Astrocyte (in vitro differentiated cells and primary cell): ENCODE results near the gene HIPK2. TPM values are rescaled to one million over a fixed set of nuclear protein-coding genes. Genes with fewer than 3 reads are reported as not detected.

Source experiments
- DNase-seq: peaks from one replicate; pipeline ENCODE4 v3.0.0-alpha.2; 2010; ENCODE audit warnings: low read depth
- FAIRE-seq: peaks from 2 replicates; lab custom pipeline; 2011; peaks lifted over from hg19 to GRCh38; lab: Jason Lieb, UNC
- H2AFZ ChIP-seq: 2 replicates; pipeline ENCODE4 v1.6.0; 2012; ENCODE audit warnings: low read depth, low read length, inconsistent platforms
- H3K27ac ChIP-seq: 2 replicates; pipeline ENCODE4 v1.5.1; 2011; ENCODE audit warnings: low read depth, low read length, inconsistent platforms
- H3K27me3 ChIP-seq: 2 replicates; pipeline ENCODE4 v1.6.0; 2011; ENCODE audit warnings: low read length, inconsistent platforms; ENCODE audit not compliant: insufficient read depth
- H3K36me3 ChIP-seq: 2 replicates; pipeline ENCODE4 v1.5.1; 2011; ENCODE audit warnings: low read length, inconsistent platforms; ENCODE audit not compliant: insufficient read depth
- H3K4me1 ChIP-seq: 2 replicates; pipeline ENCODE4 v1.5.1; 2011; ENCODE audit warnings: low read length, inconsistent platforms; ENCODE audit not compliant: insufficient read depth
- H3K4me2 ChIP-seq: 2 replicates; pipeline ENCODE4 v1.6.0; 2012; ENCODE audit warnings: low read length, inconsistent platforms
- H3K4me3 ChIP-seq: 2 replicates; pipeline ENCODE4 v1.5.1; 2011; ENCODE audit warnings: low read depth, mild to moderate bottlenecking, low read length, inconsistent platforms; ENCODE audit not compliant: insufficient read depth
- H3K79me2 ChIP-seq: 2 replicates; pipeline ENCODE4 v1.6.0; 2012; ENCODE audit warnings: mild to moderate bottlenecking, low read length, inconsistent platforms; ENCODE audit not compliant: insufficient read depth
- H3K9ac ChIP-seq: 2 replicates; pipeline ENCODE4 v1.6.0; 2012; ENCODE audit warnings: mild to moderate bottlenecking, low read length, inconsistent platforms
- H3K9me3 ChIP-seq: 2 replicates; pipeline ENCODE4 v1.5.1; 2012; ENCODE audit warnings: low read depth, mild to moderate bottlenecking, low read length, inconsistent platforms; ENCODE audit not compliant: insufficient read depth
- H4K20me1 ChIP-seq: 2 replicates; pipeline ENCODE4 v1.6.0; 2012; ENCODE audit warnings: low read length, inconsistent platforms; ENCODE audit not compliant: insufficient read depth
- H3K27ac Mint-ChIP-seq: one replicate; pipeline ENCODE4 v1.8.0; 2021; ENCODE audit warnings: mild to moderate bottlenecking, mixed read lengths; ENCODE audit not compliant: unreplicated experiment
- H3K27me3 Mint-ChIP-seq: one replicate; pipeline ENCODE4 v1.8.0; 2021; ENCODE audit warnings: low read depth, mixed read lengths; ENCODE audit not compliant: unreplicated experiment
- H3K36me3 Mint-ChIP-seq: one replicate; pipeline ENCODE4 v1.8.0; 2021; ENCODE audit warnings: low read depth, mixed read lengths; ENCODE audit not compliant: unreplicated experiment
- H3K4me1 Mint-ChIP-seq: one replicate; pipeline ENCODE4 v1.8.0; 2021; ENCODE audit warnings: low read depth, mixed read lengths; ENCODE audit not compliant: unreplicated experiment
- H3K4me3 Mint-ChIP-seq: one replicate; pipeline ENCODE4 v1.8.0; 2021; ENCODE audit warnings: mild to moderate bottlenecking, moderate library complexity, mixed read lengths; ENCODE audit not compliant: unreplicated experiment
- H3K9me3 Mint-ChIP-seq: one replicate; pipeline ENCODE4 v1.8.0; 2021; ENCODE audit warnings: mild to moderate bottlenecking, mixed read lengths; ENCODE audit not compliant: unreplicated experiment
- EZH2 ChIP-seq: IDR thresholded peaks from 2 replicates; pipeline ENCODE4 v1.6.1; 2012; ENCODE audit warnings: mild to moderate bottlenecking, low read length, inconsistent platforms; ENCODE audit not compliant: insufficient read depth
- total RNA-seq: library from RNA; stranded (reverse); gene quantifications from 2 replicates; pipeline ENCODE4 v1.2.1, GENCODE V29; 2021
- TF ChIP-seq, protein P1 (sequence below): IDR thresholded peaks from 2 replicates; pipeline ENCODE4 v1.5.1; 2011; ENCODE audit warnings: low read depth, mild to moderate bottlenecking, inconsistent platforms, low read length, moderate library complexity; ENCODE audit not compliant: insufficient read depth

HIPK2 gene
- total RNA-seq, 1 donor from 2014 or later: 35.8 TPM

DNA sequence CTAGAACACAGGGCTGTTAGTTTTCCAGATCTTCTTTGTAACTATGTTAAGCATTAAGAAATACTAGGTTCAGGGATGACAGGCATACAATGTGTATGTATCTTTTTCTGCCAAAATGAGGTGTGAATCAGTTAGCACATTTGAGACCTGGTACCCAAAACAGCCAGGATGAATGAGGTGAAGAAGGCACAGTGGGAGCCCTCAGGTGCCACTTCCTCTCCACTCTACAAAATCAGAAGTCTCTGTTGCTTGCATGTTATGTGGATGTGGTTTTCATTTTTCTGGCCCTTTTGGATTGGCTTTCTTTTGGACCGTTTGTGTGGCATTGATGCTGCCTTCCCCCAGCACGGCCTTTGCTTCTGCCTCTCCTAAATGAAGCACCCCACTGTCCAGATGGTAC is 35.9 kb upstream of the HIPK2 start:
- no peak overlapping the region for H3K4me2 ChIP-seq
- no peak overlapping the region for H2AFZ ChIP-seq
- DNase-seq: no peak
- peaks cover 5% of the 10 kb centered on the region for H3K9me3 ChIP-seq
- no peak overlapping the region for H3K4me3 ChIP-seq
- H3K4me1 ChIP-seq: no peaks in the 10 kb centered on the region
- H4K20me1 ChIP-seq: no peaks in the 10 kb centered on the region
- Mint-ChIP-seq H3K4me3 (no peak overlapping the region), H3K36me3 (peaks cover 7% of the 10 kb centered on the region), H3K27ac (no peak overlapping the region), H3K9me3 (peaks cover 12% of the 10 kb centered on the region), H3K27me3 (peaks cover 33% of the 10 kb centered on the region), H3K4me1 (peaks cover 5% of the 10 kb centered on the region)
- H3K9ac ChIP-seq: no peak overlapping the region
- FAIRE-seq: no peak
- no peak overlapping the region for H3K27ac ChIP-seq
- no peaks in the 10 kb centered on the region for H3K79me2 ChIP-seq
- TF ChIP-seq, protein P1, sequence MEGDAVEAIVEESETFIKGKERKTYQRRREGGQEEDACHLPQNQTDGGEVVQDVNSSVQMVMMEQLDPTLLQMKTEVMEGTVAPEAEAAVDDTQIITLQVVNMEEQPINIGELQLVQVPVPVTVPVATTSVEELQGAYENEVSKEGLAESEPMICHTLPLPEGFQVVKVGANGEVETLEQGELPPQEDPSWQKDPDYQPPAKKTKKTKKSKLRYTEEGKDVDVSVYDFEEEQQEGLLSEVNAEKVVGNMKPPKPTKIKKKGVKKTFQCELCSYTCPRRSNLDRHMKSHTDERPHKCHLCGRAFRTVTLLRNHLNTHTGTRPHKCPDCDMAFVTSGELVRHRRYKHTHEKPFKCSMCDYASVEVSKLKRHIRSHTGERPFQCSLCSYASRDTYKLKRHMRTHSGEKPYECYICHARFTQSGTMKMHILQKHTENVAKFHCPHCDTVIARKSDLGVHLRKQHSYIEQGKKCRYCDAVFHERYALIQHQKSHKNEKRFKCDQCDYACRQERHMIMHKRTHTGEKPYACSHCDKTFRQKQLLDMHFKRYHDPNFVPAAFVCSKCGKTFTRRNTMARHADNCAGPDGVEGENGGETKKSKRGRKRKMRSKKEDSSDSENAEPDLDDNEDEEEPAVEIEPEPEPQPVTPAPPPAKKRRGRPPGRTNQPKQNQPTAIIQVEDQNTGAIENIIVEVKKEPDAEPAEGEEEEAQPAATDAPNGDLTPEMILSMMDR: no peak
- TF ChIP-seq EZH2: no peak
- no peaks in the 10 kb centered on the region for H3K36me3 ChIP-seq
- H3K27me3 ChIP-seq: peaks cover 8% of the 10 kb centered on the region

DNA sequence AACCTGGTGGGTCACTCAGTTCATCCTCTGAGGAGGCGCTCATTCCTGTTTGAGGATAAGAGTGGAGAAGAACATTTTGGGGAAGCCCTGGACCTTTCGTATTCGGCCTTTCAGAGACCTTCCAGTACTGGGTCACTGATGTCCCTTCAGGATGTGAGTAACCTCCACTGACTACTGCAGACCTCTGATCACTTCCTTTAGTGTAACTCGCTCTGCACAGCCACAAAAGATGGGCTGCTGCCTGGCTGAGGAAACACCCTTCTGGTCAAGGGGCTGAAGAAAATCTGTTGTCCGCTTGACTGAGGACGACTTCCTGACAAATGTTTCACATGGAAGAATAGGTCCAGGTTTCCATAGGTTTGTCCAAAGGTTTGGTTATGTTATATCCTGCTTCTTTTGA is 35.4 kb upstream of the HIPK2 start:
- no peak overlapping the region for H3K9ac ChIP-seq
- no peak for DNase-seq
- no peak for FAIRE-seq
- no peak overlapping the region for H2AFZ ChIP-seq
- no peak overlapping the region for H3K4me3 Mint-ChIP-seq
- TF ChIP-seq, protein P1: no peak
- TF ChIP-seq EZH2: no peak
- H3K4me1 ChIP-seq: no peaks in the 10 kb centered on the region
- peaks cover 5% of the 10 kb centered on the region for H3K4me1 Mint-ChIP-seq
- H3K27ac ChIP-seq: no peak overlapping the region
- H4K20me1 ChIP-seq: no peaks in the 10 kb centered on the region
- H3K27me3 ChIP-seq: peaks cover 8% of the 10 kb centered on the region
- no peak overlapping the region for H3K4me3 ChIP-seq
- H3K27me3 Mint-ChIP-seq: peaks cover 30% of the 10 kb centered on the region
- no peaks in the 10 kb centered on the region for H3K79me2 ChIP-seq
- H3K36me3 Mint-ChIP-seq: peaks cover 7% of the 10 kb centered on the region
- peaks cover 12% of the 10 kb centered on the region for H3K9me3 Mint-ChIP-seq
- no peak overlapping the region for H3K4me2 ChIP-seq
- no peak overlapping the region for H3K27ac Mint-ChIP-seq
- H3K36me3 ChIP-seq: no peaks in the 10 kb centered on the region
- H3K9me3 ChIP-seq: peaks cover 5% of the 10 kb centered on the region

DNA sequence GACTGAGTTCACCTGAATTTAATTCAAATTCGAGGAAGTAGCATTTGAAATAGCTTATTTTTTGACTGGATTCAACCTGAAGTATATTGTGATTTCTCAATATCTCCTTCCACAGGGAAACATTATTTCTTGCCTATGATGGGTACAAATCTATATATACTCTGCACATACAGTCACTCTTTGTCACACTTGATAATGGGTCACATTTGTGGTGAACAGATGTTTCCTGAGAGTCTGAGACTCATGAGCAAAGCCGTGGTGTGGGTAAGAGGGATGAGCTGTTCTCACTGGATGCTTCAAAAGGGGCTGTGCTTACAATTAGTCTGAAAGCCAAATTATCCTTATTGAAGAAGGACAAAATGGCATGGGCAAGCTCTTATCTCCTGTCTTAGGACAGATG is 33.3 kb upstream of the HIPK2 start:
- Histone ChIP-seq H2AFZ (no peak overlapping the region), H3K9me3 (no peaks in the 10 kb centered on the region), H4K20me1 (no peaks in the 10 kb centered on the region), H3K36me3 (no peaks in the 10 kb centered on the region), H3K27me3 (peaks cover 8% of the 10 kb centered on the region), H3K4me1 (no peaks in the 10 kb centered on the region), H3K4me2 (no peak overlapping the region), H3K9ac (no peak overlapping the region), H3K4me3 (no peak overlapping the region), H3K27ac (no peak overlapping the region), H3K79me2 (no peaks in the 10 kb centered on the region)
- peaks cover 16% of the 10 kb centered on the region for H3K27me3 Mint-ChIP-seq
- no peak for DNase-seq
- no peak for FAIRE-seq
- no peak overlapping the region for H3K4me3 Mint-ChIP-seq
- TF ChIP-seq, protein P1: no peak
- no peak for TF ChIP-seq EZH2
- H3K9me3 Mint-ChIP-seq: peaks cover 5% of the 10 kb centered on the region
- H3K4me1 Mint-ChIP-seq: peaks cover 5% of the 10 kb centered on the region
- no peaks in the 10 kb centered on the region for H3K36me3 Mint-ChIP-seq
- H3K27ac Mint-ChIP-seq: no peak overlapping the region
